Right ventricle myocardium inferior (tissue), 1 donor: ENCODE results near the gene NBEAL1. TPM values are rescaled to one million over a fixed set of nuclear protein-coding genes. Genes with fewer than 3 reads are reported as not detected.
"Not testable (repeated sequence)": the region's sequence is repeated elsewhere in the genome, so short reads cannot be mapped to it uniquely, and the experiment has no call there.

Source experiments
- ATAC-seq: fragments of 200-7000 bp; cut with Tn5 transposase; one replicate; pipeline ENCODE4 v1.9.1; 2020; ENCODE audit warnings: mild to moderate bottlenecking, moderate library complexity
- DNase-seq: peaks from one replicate; pipeline ENCODE4 v3.0.0; 2021; ENCODE audit errors: missing footprints
- intact Hi-C: fragments of 100-400 bp; cut with DNase I; formaldehyde crosslinking; loops from one replicate; pipeline ENCODE4 v1.11.0; 2022
- total RNA-seq: library from RNA; stranded (reverse); fragmentation: NEBNext Ultra II Directional; extraction: Animal tissue kit (Norgen Biotek cat#: 25700); gene quantifications from one replicate; pipeline ENCODE4 v1.2.1, GENCODE V29; 2021
- donor health status: DM: no; HTN: yes; CAD: no; lungs with severe emphysema.

Gene NBEAL1
- total RNA-seq, 1 donor from 2014 or later, result 14.1 TPM

GRCh38 chr2:203086381-203086780, 71.7 kb downstream of the NBEAL1 start:
- intact Hi-C loops, DNase-seq, ATAC-seq: not testable (repeated sequence)

GRCh38 chr2:203090721-203091120, 76.0 kb downstream of the NBEAL1 start:
- intact Hi-C loops, ATAC-seq, DNase-seq: not testable (repeated sequence)

- no peak for ATAC-seq
- intact Hi-C loops, result no loop called here
- DNase-seq, result no peak
Observed at GRCh38 chr2:203097735-203098134, 83.1 kb downstream of the NBEAL1 start.

GRCh38 chr2:203102357-203102756, 87.7 kb downstream of the NBEAL1 start:
- DNase-seq, ATAC-seq, intact Hi-C loops: not testable (repeated sequence)

GRCh38 chr2:203104273-203104672, 89.6 kb downstream of the NBEAL1 start:
- no peak for ATAC-seq
- DNase-seq, result no peak
- intact Hi-C loops, result no loop called here

GRCh38 chr2:203105996-203106395, 91.3 kb downstream of the NBEAL1 start:
- peak; percentile 46 for ATAC-seq
- intact Hi-C loops, result no loop called here

GRCh38 chr2:203110496-203110895, 95.8 kb downstream of the NBEAL1 start:
- DNase-seq, ATAC-seq, intact Hi-C loops: not testable (repeated sequence)

More at GRCh38 chr2:203105996-203106395, 91.3 kb downstream of the NBEAL1 start:
- no peak for DNase-seq

GRCh38 chr2:203112342-203112741, 97.7 kb downstream of the NBEAL1 start:
- intact Hi-C loops, result no loop called here

GRCh38 chr2:203115201-203115700, 100.6 kb downstream of the NBEAL1 start:
- ATAC-seq, intact Hi-C loops: not testable (repeated sequence)

More at GRCh38 chr2:203112342-203112741, 97.7 kb downstream of the NBEAL1 start:
- ATAC-seq (no peak), DNase-seq (no peak)

GRCh38 chr2:203122317-203122986, 107.8 kb downstream of the NBEAL1 start:
- ATAC-seq (no peak), DNase-seq (no peak)
- intact Hi-C loops, result no loop called here

More at GRCh38 chr2:203115201-203115700, 100.6 kb downstream of the NBEAL1 start:
- not testable (repeated sequence) for DNase-seq

- ATAC-seq (no peak), DNase-seq (no peak)
- intact Hi-C loops, result no loop called here
Observed at GRCh38 chr2:203126996-203127395, 112.3 kb downstream of the NBEAL1 start.

GRCh38 chr2:203135105-203135504, 120.4 kb downstream of the NBEAL1 start:
- DNase-seq, result no peak
- ATAC-seq, result no peak
- intact Hi-C loops, result no loop called here

GRCh38 chr2:203143391-203143790, 128.7 kb downstream of the NBEAL1 start:
- ATAC-seq, result no peak
- DNase-seq, result no peak
- intact Hi-C loops, result no loop called here

GRCh38 chr2:203149194-203149593, 134.5 kb downstream of the NBEAL1 start:
- DNase-seq (no peak), ATAC-seq (no peak)
- intact Hi-C loops, result no loop called here

- ATAC-seq, result no peak
- DNase-seq, result no peak
- intact Hi-C loops, result no loop called here
Observed at GRCh38 chr2:203155406-203155805, 140.7 kb downstream of the NBEAL1 start.

GRCh38 chr2:203162722-203163121, 148.0 kb downstream of the NBEAL1 start:
- intact Hi-C loops, ATAC-seq: not testable (repeated sequence)
- peak; percentile 28 for DNase-seq

GRCh38 chr2:203164311-203164935, 149.7 kb downstream of the NBEAL1 start:
- no peak for DNase-seq
- intact Hi-C loops, result no loop called here
- ATAC-seq, result no peak

GRCh38 chr2:203167751-203168150, 153.1 kb downstream of the NBEAL1 start:
- intact Hi-C loops, result no loop called here
- no peak for DNase-seq
- no peak for ATAC-seq

GRCh38 chr2:203170502-203170901, 155.8 kb downstream of the NBEAL1 start:
- ATAC-seq (no peak), DNase-seq (no peak)
- intact Hi-C loops, result no loop called here

- intact Hi-C loops, result no loop called here
- DNase-seq (no peak), ATAC-seq (no peak)
Observed at GRCh38 chr2:203175371-203175770, 160.7 kb downstream of the NBEAL1 start.
